ENCODE measurements around the gene SLC15A1. TPM values are rescaled to one million over a fixed set of nuclear protein-coding genes. Genes with fewer than 3 reads are reported as not detected.

Gene SLC15A1
- total and polyA plus RNA-seq, 4 donors = 5.8 to 19.7 (median 11.6) TPM

- TF ChIP-seq ZBTB33 (IDR thresholded peaks at IDR 0.05) = no peak
- TF ChIP-seq FOXA2 (IDR thresholded peaks at IDR 0.05) = no peak
- TF ChIP-seq FOXA1 (IDR thresholded peaks at IDR 0.05) = no peak
- no peak for TF ChIP-seq SP1 (IDR thresholded peaks at IDR 0.05)
Measured at GRCh38 chr13:98780451-98780850, 28.0 kb upstream of the SLC15A1 start (continued).

- no peak overlapping the region for H3K9ac ChIP-seq (ENCODE audit: low read depth in 1 of 2, low read length in 2 of 2)
- H3K9me3 ChIP-seq (ENCODE audit: control insufficient read depth in 4 of 4, low read length in 3 of 4) = no peaks in the 10 kb centered on the region
- H3K27ac ChIP-seq (ENCODE audit: low read depth in 1 of 2, low read length in 2 of 2) = no peak overlapping the region
- WGBS = 88% methylated on average over 1 of the region's 1 CpG
- H3K36me3 ChIP-seq (ENCODE audit: control insufficient read depth in 4 of 4, insufficient read depth in 3 of 4, low read depth in 1 of 4, low read length in 3 of 4) = no peaks in the 10 kb centered on the region
- no peak overlapping the region for H3K4me3 ChIP-seq (ENCODE audit: low read depth in 1 of 3, low read length in 3 of 3)
- no peak for DNase-seq (ENCODE audit: low spot score)
- TF ChIP-seq ATF3 (IDR thresholded peaks at IDR 0.05) (no peak), CTCF (IDR thresholded peaks at IDR 0.05; ENCODE audit: low read depth, low read length, missing input control) (no peak), TAF1 (conservative IDR thresholded peaks at IDR 0.05) (no peak), RAD21 (IDR thresholded peaks at IDR 0.05) (no peak)
- H3K27me3 ChIP-seq (ENCODE audit: control insufficient read depth in 4 of 4, insufficient read depth in 4 of 4, low read length in 3 of 4) = no peaks in the 10 kb centered on the region
- H3K4me1 ChIP-seq (ENCODE audit: control insufficient read depth in 4 of 4, insufficient read depth in 4 of 4, low read length in 3 of 4) = no peaks in the 10 kb centered on the region
Measured at GRCh38 chr13:98779695-98780094, 27.2 kb upstream of the SLC15A1 start.

- H3K9me3 ChIP-seq (ENCODE audit: control insufficient read depth in 4 of 4, low read length in 3 of 4) = no peaks in the 10 kb centered on the region
- TF ChIP-seq CTCF (IDR thresholded peaks at IDR 0.05; ENCODE audit: low read depth, low read length, missing input control) = no peak
- no peak for TF ChIP-seq NR2F2 (IDR thresholded peaks at IDR 0.05)
- TF ChIP-seq FOXA2 (IDR thresholded peaks at IDR 0.05) = no peak
- H3K36me3 ChIP-seq (ENCODE audit: control insufficient read depth in 4 of 4, insufficient read depth in 3 of 4, low read depth in 1 of 4, low read length in 3 of 4) = no peaks in the 10 kb centered on the region
- H3K27ac ChIP-seq (ENCODE audit: low read depth in 1 of 2, low read length in 2 of 2) = no peak overlapping the region
- WGBS = 81% methylated on average over 8 of the region's 8 CpGs
- no peaks in the 10 kb centered on the region for H3K4me1 ChIP-seq (ENCODE audit: control insufficient read depth in 4 of 4, insufficient read depth in 4 of 4, low read length in 3 of 4)
- no peak overlapping the region for H3K4me3 ChIP-seq (ENCODE audit: low read depth in 1 of 3, low read length in 3 of 3)
- no peaks in the 10 kb centered on the region for H3K27me3 ChIP-seq (ENCODE audit: control insufficient read depth in 4 of 4, insufficient read depth in 4 of 4, low read length in 3 of 4)
- no peak overlapping the region for H3K9ac ChIP-seq (ENCODE audit: low read depth in 1 of 2, low read length in 2 of 2)
- DNase-seq (ENCODE audit: low spot score) = no peak
Measured at GRCh38 chr13:98778749-98779148, 26.3 kb upstream of the SLC15A1 start.

GRCh38 chr13:98776644-98777043 is 24.2 kb upstream of the SLC15A1 start:
- no peaks in the 10 kb centered on the region for H3K27me3 ChIP-seq (ENCODE audit: control insufficient read depth in 4 of 4, insufficient read depth in 4 of 4, low read length in 3 of 4)
- H3K9ac ChIP-seq (ENCODE audit: low read depth in 1 of 2, low read length in 2 of 2) = no peak overlapping the region
- no peaks in the 10 kb centered on the region for H3K4me1 ChIP-seq (ENCODE audit: control insufficient read depth in 4 of 4, insufficient read depth in 4 of 4, low read length in 3 of 4)
- H3K4me3 ChIP-seq (ENCODE audit: low read depth in 1 of 3, low read length in 3 of 3) = no peak overlapping the region
- H3K9me3 ChIP-seq (ENCODE audit: control insufficient read depth in 4 of 4, low read length in 3 of 4) = no peaks in the 10 kb centered on the region
- no peaks in the 10 kb centered on the region for H3K36me3 ChIP-seq (ENCODE audit: control insufficient read depth in 4 of 4, insufficient read depth in 3 of 4, low read depth in 1 of 4, low read length in 3 of 4)
- 92% methylated on average over 5 of the region's 5 CpGs for WGBS
- no peak for DNase-seq (ENCODE audit: low spot score)
- no peak overlapping the region for H3K27ac ChIP-seq (ENCODE audit: low read depth in 1 of 2, low read length in 2 of 2)
- no peak for TF ChIP-seq CTCF (IDR thresholded peaks at IDR 0.05; ENCODE audit: low read depth, low read length, missing input control)
- TF ChIP-seq ATF3 (IDR thresholded peaks at IDR 0.05) = no peak
- TF ChIP-seq JUND (IDR thresholded peaks at IDR 0.05) = no peak
- no peak for TF ChIP-seq MAX (IDR thresholded peaks at IDR 0.05)
- TF ChIP-seq HNF4G (IDR thresholded peaks at IDR 0.05) = no peak
- TF ChIP-seq ZBTB33 (IDR thresholded peaks at IDR 0.05) = no peak
- TF ChIP-seq NR2F2 (IDR thresholded peaks at IDR 0.05) = no peak

All from liver (tissue), 9 donors.